Liver (tissue), 3 donors: ENCODE measurements around the gene MBD4.
"Not testable (repeated sequence)": the region's sequence is repeated elsewhere in the genome, so short reads cannot be mapped to it uniquely, and the experiment has no call there.

ENCODE experiments used
- GABPA ChIP-seq, 2 donors: IDR thresholded peaks in 1 of 2; conservative IDR thresholded peaks in 1 of 2; 2 replicates each; pipeline ENCODE4 v1.6.1; 2016; ENCODE audit warnings: antibody characterized with exemption in 2 of 2, mild to moderate bottlenecking in 1 of 2, moderate library complexity in 1 of 2
- RAD21 ChIP-seq, 2 donors: IDR thresholded peaks; 2 replicates each; pipeline ENCODE4 v1.6.1; 2016; ENCODE audit warnings: antibody characterized with exemption in 2 of 2, mild to moderate bottlenecking in 2 of 2
- RXRA ChIP-seq, 2 donors: IDR thresholded peaks; 2 replicates each; pipeline ENCODE4 v1.6.1; 2017 to 2018; ENCODE audit warnings: antibody characterized with exemption in 2 of 2, mild to moderate bottlenecking in 1 of 2
- TAF1 ChIP-seq: conservative IDR thresholded peaks from 2 replicates; pipeline ENCODE4 v1.6.1; 2016; ENCODE audit warnings: antibody characterized with exemption, mild to moderate bottlenecking
- YY1 ChIP-seq: IDR thresholded peaks from 2 replicates; pipeline ENCODE4 v1.6.1; 2016; ENCODE audit warnings: antibody characterized with exemption, mild to moderate bottlenecking
- TF ChIP-seq, protein P1 (sequence below): fragments of 150-350 bp; IDR thresholded peaks from 2 replicates; pipeline ENCODE4 v1.5.1; 2017; ENCODE audit warnings: improper control_type of control experiment, low read depth, low read length; ENCODE audit not compliant: missing input control
- TF ChIP-seq, protein P2 (sequence below): IDR thresholded peaks from 2 replicates; pipeline ENCODE4 v1.6.1; 2016; ENCODE audit warnings: antibody characterized with exemption
- TF ChIP-seq, protein P3 (sequence below): IDR thresholded peaks from 2 replicates; pipeline ENCODE4 v1.6.1; 2016; ENCODE audit warnings: antibody characterized with exemption
- TF ChIP-seq, protein P4 (sequence below): IDR thresholded peaks from 2 replicates; pipeline ENCODE4 v1.6.1; 2016; ENCODE audit warnings: antibody characterized with exemption
- donor health status: healthy.
- donor health status: healthy.

DNA sequence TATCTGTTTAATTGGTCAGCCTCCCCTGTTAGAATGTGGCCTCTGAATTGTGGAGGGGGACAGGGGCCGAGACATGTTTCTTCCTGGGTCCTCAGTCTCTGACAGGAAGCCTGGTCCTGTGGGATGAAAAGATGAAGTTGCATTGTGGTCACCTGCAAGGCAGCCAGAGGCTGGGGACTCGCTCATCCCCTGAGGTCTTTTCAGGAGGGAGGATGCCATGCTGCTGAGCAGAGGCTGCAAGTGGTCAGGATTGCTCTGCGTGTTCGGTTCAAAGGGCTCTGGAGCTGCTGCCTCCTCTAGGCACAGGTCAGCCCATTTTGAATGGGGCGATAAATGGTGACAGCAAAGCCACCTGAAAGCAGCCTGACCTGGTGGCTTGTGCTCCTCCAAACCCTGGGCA is 55.6 kb downstream of the MBD4 start:
- TF ChIP-seq, protein P1, sequence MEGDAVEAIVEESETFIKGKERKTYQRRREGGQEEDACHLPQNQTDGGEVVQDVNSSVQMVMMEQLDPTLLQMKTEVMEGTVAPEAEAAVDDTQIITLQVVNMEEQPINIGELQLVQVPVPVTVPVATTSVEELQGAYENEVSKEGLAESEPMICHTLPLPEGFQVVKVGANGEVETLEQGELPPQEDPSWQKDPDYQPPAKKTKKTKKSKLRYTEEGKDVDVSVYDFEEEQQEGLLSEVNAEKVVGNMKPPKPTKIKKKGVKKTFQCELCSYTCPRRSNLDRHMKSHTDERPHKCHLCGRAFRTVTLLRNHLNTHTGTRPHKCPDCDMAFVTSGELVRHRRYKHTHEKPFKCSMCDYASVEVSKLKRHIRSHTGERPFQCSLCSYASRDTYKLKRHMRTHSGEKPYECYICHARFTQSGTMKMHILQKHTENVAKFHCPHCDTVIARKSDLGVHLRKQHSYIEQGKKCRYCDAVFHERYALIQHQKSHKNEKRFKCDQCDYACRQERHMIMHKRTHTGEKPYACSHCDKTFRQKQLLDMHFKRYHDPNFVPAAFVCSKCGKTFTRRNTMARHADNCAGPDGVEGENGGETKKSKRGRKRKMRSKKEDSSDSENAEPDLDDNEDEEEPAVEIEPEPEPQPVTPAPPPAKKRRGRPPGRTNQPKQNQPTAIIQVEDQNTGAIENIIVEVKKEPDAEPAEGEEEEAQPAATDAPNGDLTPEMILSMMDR, result not testable (repeated sequence)
- not testable (repeated sequence) for TF ChIP-seq TAF1; RXRA (IDR thresholded peaks at IDR 0.05); RAD21 (IDR thresholded peaks at IDR 0.05); YY1; GABPA (IDR thresholded peaks at IDR 0.05 in 1 of 2, conservative IDR thresholded peaks at IDR 0.05 in 1 of 2)
- TF ChIP-seq, protein P2, sequence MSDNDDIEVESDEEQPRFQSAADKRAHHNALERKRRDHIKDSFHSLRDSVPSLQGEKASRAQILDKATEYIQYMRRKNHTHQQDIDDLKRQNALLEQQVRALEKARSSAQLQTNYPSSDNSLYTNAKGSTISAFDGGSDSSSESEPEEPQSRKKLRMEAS, result not testable (repeated sequence)
- TF ChIP-seq, protein P3, sequence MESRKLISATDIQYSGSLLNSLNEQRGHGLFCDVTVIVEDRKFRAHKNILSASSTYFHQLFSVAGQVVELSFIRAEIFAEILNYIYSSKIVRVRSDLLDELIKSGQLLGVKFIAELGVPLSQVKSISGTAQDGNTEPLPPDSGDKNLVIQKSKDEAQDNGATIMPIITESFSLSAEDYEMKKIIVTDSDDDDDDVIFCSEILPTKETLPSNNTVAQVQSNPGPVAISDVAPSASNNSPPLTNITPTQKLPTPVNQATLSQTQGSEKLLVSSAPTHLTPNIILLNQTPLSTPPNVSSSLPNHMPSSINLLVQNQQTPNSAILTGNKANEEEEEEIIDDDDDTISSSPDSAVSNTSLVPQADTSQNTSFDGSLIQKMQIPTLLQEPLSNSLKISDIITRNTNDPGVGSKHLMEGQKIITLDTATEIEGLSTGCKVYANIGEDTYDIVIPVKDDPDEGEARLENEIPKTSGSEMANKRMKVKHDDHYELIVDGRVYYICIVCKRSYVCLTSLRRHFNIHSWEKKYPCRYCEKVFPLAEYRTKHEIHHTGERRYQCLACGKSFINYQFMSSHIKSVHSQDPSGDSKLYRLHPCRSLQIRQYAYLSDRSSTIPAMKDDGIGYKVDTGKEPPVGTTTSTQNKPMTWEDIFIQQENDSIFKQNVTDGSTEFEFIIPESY, result not testable (repeated sequence)
- TF ChIP-seq, protein P4, sequence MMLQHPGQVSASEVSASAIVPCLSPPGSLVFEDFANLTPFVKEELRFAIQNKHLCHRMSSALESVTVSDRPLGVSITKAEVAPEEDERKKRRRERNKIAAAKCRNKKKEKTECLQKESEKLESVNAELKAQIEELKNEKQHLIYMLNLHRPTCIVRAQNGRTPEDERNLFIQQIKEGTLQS, result not testable (repeated sequence)
